ENCODE data around the gene FAP.

GRCh38 chr2:162126111-162126519 is 117.1 kb downstream of the FAP start:
- TF ChIP-seq ZNF609 (CRISPR knock-in tag; IDR thresholded peaks at IDR 0.05; ENCODE audit: borderline replicate concordance), result no peak
- TF ChIP-seq ILK (tag; IDR thresholded peaks at IDR 0.05; ENCODE audit: borderline replicate concordance, low read depth), result no peak
- no peak for TF ChIP-seq ZNF408 (CRISPR knock-in tag; IDR thresholded peaks at IDR 0.05; ENCODE audit: low read depth)
- TF ChIP-seq ZNF512 (tag; IDR thresholded peaks at IDR 0.05), result no peak
- TF ChIP-seq ZNF174 (CRISPR knock-in tag; IDR thresholded peaks at IDR 0.05), result no peak
- TF ChIP-seq CTCF (IDR thresholded peaks at IDR 0.05 in 2 of 3, conservative IDR thresholded peaks at IDR 0.05 in 1 of 3; ENCODE audit: insufficient read depth in 2 of 3, low read depth in 1 of 3, low read length in 3 of 3), result no peak
- TF ChIP-seq PURB (CRISPR knock-in tag; IDR thresholded peaks at IDR 0.05; ENCODE audit: low read depth), result no peak
- TF ChIP-seq GABPB1 (CRISPR knock-in tag; IDR thresholded peaks at IDR 0.05), result no peak
- no peak for TF ChIP-seq BRCA1 (IDR thresholded peaks at IDR 0.05)
- no peak for TF ChIP-seq BRCA1 (CRISPR knock-in tag; IDR thresholded peaks at IDR 0.05)
- TF ChIP-seq POLR2AphosphoS5 (IDR thresholded peaks at IDR 0.05; ENCODE audit: control insufficient read depth, insufficient read depth, low read depth, low read length), result no peak

Data from K562 (cell line).